H1 (cell line): ENCODE measurements around the gene ENAH.

Experiments
- CBX5 ChIP-seq: fragments of 300-800, 300-1000 bp; sonication (generic); IDR thresholded peaks from 2 replicates; pipeline ENCODE4 v1.7.1; 2016; ENCODE audit warnings: antibody characterized with exemption, low read length, low read depth
- EP300 ChIP-seq, 2 experiments: IDR thresholded peaks; 1 replicate in 1 of 2; 2 replicates in 1 of 2; pipeline ENCODE4 v1.6.1; 2011 to 2012; ENCODE audit warnings: low read depth in 2 of 2, low read length in 2 of 2, mild to moderate bottlenecking in 2 of 2, borderline replicate concordance in 1 of 2, inconsistent platforms in 1 of 2, moderate library complexity in 1 of 2
- JUND ChIP-seq: IDR thresholded peaks from 2 replicates; pipeline ENCODE4 v1.6.1; 2011; ENCODE audit warnings: mild to moderate bottlenecking, improper control_type of control experiment, low read length
- POLR2A ChIP-seq, 2 experiments: IDR thresholded peaks; 1 replicate in 1 of 2; 2 replicates in 1 of 2; pipeline ENCODE4 v1.6.1; 2011; ENCODE audit warnings: low read depth in 2 of 2, low read length in 2 of 2, mild to moderate bottlenecking in 2 of 2; ENCODE audit errors: control extremely low read depth in 1 of 2
- POLR2AphosphoS5 ChIP-seq: IDR thresholded peaks from 2 replicates; pipeline ENCODE4 v1.6.1; 2011; ENCODE audit warnings: low read depth, low read length
- RBBP5 ChIP-seq: IDR thresholded peaks from 2 replicates; pipeline ENCODE4 v1.7.1; 2012; ENCODE audit warnings: low read depth, mild to moderate bottlenecking, inconsistent platforms, low read length, moderate library complexity, borderline replicate concordance
- RFX5 ChIP-seq: IDR thresholded peaks from 2 replicates; pipeline ENCODE4 v1.6.1; 2011; ENCODE audit warnings: low read depth, low read length, improper control_type of control experiment, borderline replicate concordance
- SIN3A ChIP-seq, 2 experiments: IDR thresholded peaks in 1 of 2; conservative IDR thresholded peaks in 1 of 2; 2 replicates each; pipeline ENCODE4 v1.6.1; 2011 to 2012; ENCODE audit warnings: low read length in 2 of 2, improper control_type of control experiment in 1 of 2, low read depth in 1 of 2, mild to moderate bottlenecking in 1 of 2
- TF ChIP-seq, protein P1 (sequence below), 3 experiments: IDR thresholded peaks; 1 replicate in 2 of 3; 2 replicates in 1 of 3; pipeline versions ENCODE4 v1.5.1 to v1.6.1; 2011; ENCODE audit warnings: low read length in 3 of 3, mild to moderate bottlenecking in 3 of 3, inconsistent platforms in 2 of 3, low read depth in 1 of 3, moderate library complexity in 1 of 3; ENCODE audit not compliant: insufficient read depth in 1 of 3; ENCODE audit errors: control extremely low read depth in 1 of 3
- TF ChIP-seq, protein P2 (sequence below): IDR thresholded peaks from 2 replicates; pipeline ENCODE4 v1.6.1; 2011; ENCODE audit warnings: low read length, improper control_type of control experiment

- TF ChIP-seq EP300 (IDR thresholded peaks at IDR 0.05; ENCODE audit: borderline replicate concordance in 1 of 2, low read depth in 2 of 2, low read length in 2 of 2) (no peak), JUND (no peak), CBX5 (no peak), SIN3A (conservative IDR thresholded peaks at IDR 0.05 in 1 of 2, IDR thresholded peaks at IDR 0.05 in 1 of 2; ENCODE audit: low read depth in 1 of 2, low read length in 2 of 2) (no peak), POLR2AphosphoS5 (no peak), RBBP5 (no peak), POLR2A (IDR thresholded peaks at IDR 0.05; ENCODE audit: control extremely low read depth in 1 of 2, low read depth in 2 of 2, low read length in 2 of 2) (no peak), RFX5 (no peak)
- TF ChIP-seq, protein P1, sequence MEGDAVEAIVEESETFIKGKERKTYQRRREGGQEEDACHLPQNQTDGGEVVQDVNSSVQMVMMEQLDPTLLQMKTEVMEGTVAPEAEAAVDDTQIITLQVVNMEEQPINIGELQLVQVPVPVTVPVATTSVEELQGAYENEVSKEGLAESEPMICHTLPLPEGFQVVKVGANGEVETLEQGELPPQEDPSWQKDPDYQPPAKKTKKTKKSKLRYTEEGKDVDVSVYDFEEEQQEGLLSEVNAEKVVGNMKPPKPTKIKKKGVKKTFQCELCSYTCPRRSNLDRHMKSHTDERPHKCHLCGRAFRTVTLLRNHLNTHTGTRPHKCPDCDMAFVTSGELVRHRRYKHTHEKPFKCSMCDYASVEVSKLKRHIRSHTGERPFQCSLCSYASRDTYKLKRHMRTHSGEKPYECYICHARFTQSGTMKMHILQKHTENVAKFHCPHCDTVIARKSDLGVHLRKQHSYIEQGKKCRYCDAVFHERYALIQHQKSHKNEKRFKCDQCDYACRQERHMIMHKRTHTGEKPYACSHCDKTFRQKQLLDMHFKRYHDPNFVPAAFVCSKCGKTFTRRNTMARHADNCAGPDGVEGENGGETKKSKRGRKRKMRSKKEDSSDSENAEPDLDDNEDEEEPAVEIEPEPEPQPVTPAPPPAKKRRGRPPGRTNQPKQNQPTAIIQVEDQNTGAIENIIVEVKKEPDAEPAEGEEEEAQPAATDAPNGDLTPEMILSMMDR (IDR thresholded peaks at IDR 0.05; ENCODE audit: control extremely low read depth in 1 of 3, insufficient read depth in 1 of 3, low read depth in 1 of 3, low read length in 3 of 3), result no peak
- TF ChIP-seq, protein P2, sequence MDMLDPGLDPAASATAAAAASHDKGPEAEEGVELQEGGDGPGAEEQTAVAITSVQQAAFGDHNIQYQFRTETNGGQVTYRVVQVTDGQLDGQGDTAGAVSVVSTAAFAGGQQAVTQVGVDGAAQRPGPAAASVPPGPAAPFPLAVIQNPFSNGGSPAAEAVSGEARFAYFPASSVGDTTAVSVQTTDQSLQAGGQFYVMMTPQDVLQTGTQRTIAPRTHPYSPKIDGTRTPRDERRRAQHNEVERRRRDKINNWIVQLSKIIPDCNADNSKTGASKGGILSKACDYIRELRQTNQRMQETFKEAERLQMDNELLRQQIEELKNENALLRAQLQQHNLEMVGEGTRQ, result no peak
Observed at GRCh38 chr1:225479996-225480720, 172.8 kb downstream of the ENAH start.
